Measurements from ENCODE around the gene SH2D3C.
A peak's percentile ranks its signal among the peaks of the same experiment; 100 is the strongest.

SH2D3C gene

DNA sequence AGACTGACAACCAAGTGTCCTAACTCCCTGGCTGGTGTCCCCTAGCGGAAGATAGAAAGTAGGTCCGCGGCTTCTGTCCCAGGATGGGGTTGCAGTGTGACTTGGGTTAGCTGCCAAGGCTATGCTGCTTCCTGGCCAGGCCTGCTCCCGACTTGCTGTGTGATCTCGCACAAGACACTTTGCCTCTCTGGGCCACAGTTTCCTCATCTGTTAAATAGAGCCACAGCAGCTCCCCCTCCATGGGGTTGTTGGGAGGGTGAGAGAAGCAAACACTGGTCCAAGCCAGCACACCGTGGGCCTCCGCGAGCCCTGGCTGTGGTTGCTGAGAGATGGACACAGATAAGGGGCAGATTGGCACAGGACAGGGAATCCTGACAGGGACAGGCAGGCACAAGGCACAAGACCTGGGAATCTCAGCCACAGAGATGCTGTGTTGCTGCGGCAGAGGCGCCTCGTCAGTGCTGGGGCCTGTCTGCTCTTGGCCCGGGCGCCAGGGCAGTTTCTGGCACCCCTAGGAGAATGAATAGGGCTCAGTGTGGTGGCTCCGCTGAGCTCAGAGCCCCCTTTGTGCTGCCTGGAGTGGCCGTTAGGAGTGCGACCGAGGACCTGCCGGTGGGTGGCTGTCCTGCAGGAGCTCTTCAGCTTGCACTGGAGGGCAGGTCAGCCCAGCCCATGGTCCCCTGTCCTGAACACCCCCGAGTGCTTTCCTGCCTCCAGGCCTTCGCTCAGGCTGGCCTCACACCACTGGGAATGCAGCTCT, 1.8 kb upstream of the SH2D3C start:
- TF ChIP-seq, protein P1, sequence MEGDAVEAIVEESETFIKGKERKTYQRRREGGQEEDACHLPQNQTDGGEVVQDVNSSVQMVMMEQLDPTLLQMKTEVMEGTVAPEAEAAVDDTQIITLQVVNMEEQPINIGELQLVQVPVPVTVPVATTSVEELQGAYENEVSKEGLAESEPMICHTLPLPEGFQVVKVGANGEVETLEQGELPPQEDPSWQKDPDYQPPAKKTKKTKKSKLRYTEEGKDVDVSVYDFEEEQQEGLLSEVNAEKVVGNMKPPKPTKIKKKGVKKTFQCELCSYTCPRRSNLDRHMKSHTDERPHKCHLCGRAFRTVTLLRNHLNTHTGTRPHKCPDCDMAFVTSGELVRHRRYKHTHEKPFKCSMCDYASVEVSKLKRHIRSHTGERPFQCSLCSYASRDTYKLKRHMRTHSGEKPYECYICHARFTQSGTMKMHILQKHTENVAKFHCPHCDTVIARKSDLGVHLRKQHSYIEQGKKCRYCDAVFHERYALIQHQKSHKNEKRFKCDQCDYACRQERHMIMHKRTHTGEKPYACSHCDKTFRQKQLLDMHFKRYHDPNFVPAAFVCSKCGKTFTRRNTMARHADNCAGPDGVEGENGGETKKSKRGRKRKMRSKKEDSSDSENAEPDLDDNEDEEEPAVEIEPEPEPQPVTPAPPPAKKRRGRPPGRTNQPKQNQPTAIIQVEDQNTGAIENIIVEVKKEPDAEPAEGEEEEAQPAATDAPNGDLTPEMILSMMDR (IDR thresholded peaks at IDR 0.05; ENCODE audit: extremely low read depth, missing control alignments): no peak

DNA sequence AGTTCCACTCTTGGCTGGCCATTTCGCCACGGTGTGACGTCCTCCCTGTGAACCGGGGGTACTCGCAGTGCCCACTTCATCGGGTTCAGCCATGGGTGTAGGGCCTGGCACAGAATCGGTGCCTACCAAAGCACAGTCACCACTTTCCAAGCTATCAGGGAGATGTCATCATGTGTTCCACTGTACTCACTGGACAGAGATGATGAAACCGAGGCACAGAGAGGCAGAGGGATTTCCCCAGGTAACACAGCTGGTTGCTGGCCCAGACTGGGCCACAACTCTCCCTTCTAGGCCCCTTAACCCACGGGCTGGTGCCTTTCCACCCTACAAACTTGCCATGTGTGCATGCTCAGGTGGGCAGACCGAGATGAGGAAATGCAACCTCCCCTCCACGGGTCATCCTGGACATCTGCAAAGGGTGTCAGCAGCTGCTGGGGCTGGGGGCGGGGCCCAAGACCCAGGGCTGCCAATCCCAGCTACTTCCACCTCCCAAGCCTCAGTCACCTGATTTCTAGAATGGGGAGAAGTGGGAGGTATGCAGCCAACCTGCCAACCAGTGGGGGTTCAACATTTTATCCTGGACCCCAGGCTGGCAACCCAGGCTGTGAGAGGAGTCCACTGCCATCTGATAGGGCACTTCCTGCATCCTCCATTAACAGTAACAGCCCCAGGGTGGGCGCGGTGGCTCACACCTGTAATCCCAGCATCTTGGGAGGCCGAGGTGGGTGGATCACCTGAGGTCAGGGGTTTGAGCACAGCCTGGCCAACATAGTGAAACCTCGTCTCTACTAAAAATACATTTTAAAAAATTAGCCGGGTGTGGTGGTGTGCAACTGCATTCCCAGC, 893 bp upstream of the SH2D3C start:
- DNase-seq (ENCODE audit: low spot score): peak; percentile 63

More for the DNA sequence above, 1.8 kb upstream of the SH2D3C start:
- DNase-seq (ENCODE audit: low spot score): no peak

DNA sequence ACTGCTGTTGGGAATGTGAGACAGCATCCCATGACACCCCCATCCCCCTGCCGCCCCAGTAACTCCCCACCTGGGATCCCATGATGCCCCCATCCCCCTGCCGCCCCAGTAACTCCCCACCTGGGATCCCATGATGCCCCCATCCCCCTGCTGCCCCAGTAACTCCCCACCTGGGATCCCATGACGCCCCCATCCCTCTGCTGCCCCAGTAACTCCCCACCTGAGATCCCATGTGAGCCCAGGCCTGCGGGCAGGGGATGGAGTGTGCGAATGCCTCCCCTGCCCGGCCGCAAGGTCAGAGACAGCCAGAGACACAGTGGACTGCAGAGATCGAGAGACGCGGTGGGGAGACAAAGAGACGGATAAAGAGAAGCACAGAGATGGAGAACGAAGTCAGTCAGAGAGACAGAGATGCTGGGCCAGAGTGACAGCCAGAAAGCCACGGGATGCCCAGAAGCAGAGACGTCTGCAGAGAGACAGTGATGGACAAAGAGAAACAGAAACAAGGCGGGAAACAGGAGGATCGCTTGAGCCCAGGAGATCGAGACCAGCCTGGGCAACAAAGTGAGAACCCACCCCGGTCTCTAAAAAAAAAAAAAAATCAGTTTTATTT, 992 bp downstream of the SH2D3C start:
- TF ChIP-seq, protein P1 (IDR thresholded peaks at IDR 0.05; ENCODE audit: extremely low read depth, missing control alignments): no peak

More for the DNA sequence above, 893 bp upstream of the SH2D3C start:
- TF ChIP-seq, protein P1 (IDR thresholded peaks at IDR 0.05; ENCODE audit: extremely low read depth, missing control alignments): no peak

DNA sequence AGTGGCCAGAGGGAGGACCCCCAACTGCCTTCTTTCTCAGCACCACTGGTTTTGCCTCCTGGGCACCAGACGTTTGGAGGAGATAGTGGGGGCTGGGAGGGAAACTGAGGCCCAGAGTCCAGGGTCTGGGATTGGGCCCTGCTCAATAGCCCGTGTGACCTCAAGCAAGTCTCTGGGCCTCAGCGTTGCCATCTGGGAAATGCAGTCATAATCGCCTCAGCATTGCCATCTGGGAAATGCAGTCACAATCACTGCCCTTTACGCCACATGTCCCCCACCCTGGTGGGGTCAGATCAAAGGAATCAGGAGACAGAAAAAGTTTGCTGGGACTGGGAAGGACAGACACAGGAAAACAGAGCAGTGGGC, 1.6 kb downstream of the SH2D3C start:
- no peak for DNase-seq (ENCODE audit: low spot score)

More for the DNA sequence above, 992 bp downstream of the SH2D3C start:
- DNase-seq (ENCODE audit: low spot score): no peak

DNA sequence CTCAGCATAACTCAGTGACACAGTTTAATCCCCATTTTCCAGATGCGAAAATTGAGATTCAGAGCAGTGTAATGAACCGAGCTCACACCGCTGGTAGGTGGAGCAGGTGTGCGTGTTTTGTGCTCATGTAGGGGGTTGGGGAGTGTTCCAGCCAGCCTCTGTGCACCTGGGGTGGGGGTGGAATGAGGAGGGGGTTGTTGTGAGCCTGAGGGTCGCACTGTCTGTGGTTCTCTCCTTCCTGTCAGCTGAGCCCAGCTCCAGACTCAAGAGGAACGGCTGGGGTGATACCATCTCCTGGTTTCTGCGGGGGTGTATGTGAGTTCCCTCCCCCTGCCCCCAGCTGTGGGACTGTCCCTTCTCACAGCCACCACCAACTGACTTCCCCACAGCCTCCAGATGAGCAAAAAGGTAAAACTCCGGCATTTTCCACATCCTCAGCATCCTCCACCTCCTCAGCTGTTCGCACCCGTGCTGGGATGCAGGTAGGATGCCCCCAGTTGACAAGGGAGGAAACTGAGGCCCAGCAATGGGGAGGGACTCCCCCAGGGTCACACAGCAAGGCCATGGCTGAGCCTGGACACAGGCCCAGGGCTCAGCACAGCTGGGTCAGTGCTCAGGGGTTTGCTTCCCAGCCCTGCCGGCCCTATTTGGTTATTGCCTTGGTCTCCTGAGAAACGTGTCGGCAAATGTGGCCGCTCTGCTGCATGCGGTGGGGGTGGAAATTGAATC, 2.1 kb downstream of the SH2D3C start:
- DNase-seq (ENCODE audit: low spot score): peak; percentile 81
- TF ChIP-seq, protein P1 (IDR thresholded peaks at IDR 0.05; ENCODE audit: extremely low read depth, missing control alignments): no peak

More for the DNA sequence above, 1.6 kb downstream of the SH2D3C start:
- TF ChIP-seq, protein P1 (IDR thresholded peaks at IDR 0.05; ENCODE audit: extremely low read depth, missing control alignments): no peak

DNA sequence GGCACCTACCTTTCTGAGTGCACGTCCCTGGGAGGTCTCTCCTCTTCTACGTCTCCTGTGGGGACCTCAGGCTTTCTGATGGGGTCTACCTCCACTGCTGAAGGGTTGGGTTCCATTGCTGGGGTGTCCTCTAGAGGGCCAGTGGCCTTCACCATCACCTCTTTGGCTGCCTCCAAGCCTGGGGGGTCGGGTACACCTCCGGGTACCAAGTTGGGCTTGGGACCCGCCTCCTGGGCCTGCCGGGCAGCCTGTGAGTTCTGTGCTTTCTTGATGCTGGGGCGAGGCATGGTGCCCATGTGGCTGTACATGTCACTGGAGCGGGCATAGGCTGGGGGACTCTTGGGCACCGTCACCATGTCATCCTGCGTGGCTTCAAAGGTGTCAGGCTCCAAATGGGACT, 4.5 kb downstream of the SH2D3C start:
- TF ChIP-seq, protein P1 (IDR thresholded peaks at IDR 0.05; ENCODE audit: extremely low read depth, missing control alignments): no peak
- DNase-seq (ENCODE audit: low spot score): no peak

Data from GM20000 (cell line).